Upper lobe of right lung (tissue), 1 donor: Measurements from ENCODE around the gene GATA2. TPM values are rescaled to one million over a fixed set of nuclear protein-coding genes. Genes with fewer than 3 reads are reported as not detected.

ENCODE experiments used
- ATAC-seq: fragments of 200-7000 bp; cut with Tn5 transposase; one replicate; pipeline ENCODE4 v1.9.1; 2020; ENCODE audit warnings: mild to moderate bottlenecking, moderate library complexity
- DNase-seq: peaks from one replicate; pipeline ENCODE4 v3.0.0-alpha.2; 2020
- H3K27ac ChIP-seq: fragments of 200-600 bp; one replicate; pipeline ENCODE4 v1.8.0; 2022
- H3K27me3 ChIP-seq: fragments of 200-600 bp; one replicate; pipeline ENCODE4 v1.8.0; 2022; ENCODE audit warnings: mild to moderate bottlenecking
- H3K36me3 ChIP-seq: fragments of 200-600 bp; one replicate; pipeline ENCODE4 v1.8.0; 2022
- H3K4me1 ChIP-seq: fragments of 200-600 bp; one replicate; pipeline ENCODE4 v1.8.0; 2022
- H3K4me3 ChIP-seq: fragments of 200-600 bp; one replicate; pipeline ENCODE4 v1.8.0; 2022; ENCODE audit warnings: mild to moderate bottlenecking
- H3K9me3 ChIP-seq: fragments of 200-600 bp; one replicate; pipeline ENCODE4 v1.8.0; 2022
- CTCF ChIP-seq: fragments of 200-600 bp; IDR thresholded peaks from one replicate; pipeline ENCODE4 v1.8.0; 2022; ENCODE audit warnings: antibody characterized with exemption
- intact Hi-C: fragments of 100-400 bp; cut with DNase I; formaldehyde crosslinking; loops from one replicate; pipeline ENCODE4 v1.11.0; 2022
- total RNA-seq: library from RNA; stranded (reverse); fragmentation: NEBNext Ultra II Directional; extraction: Animal tissue kit (Norgen Biotek cat#: 25700); gene quantifications from one replicate; pipeline ENCODE4 v1.2.1, GENCODE V29; 2021
- donor health status: DM: no; HTN: yes; CAD: no; lungs with severe emphysema.

GATA2 gene
- total RNA-seq, 1 donor from 2014 or later, result 86.6 TPM

GRCh38 chr3:128473180-128473519 lies 19.9 kb downstream of the GATA2 start:
- H3K4me1 ChIP-seq, result no peaks in the 10 kb centered on the region
- no peak overlapping the region for H3K4me3 ChIP-seq
- ATAC-seq (no peak), DNase-seq (no peak)
- intact Hi-C loops, result no loop called here
- H3K27me3 ChIP-seq, result peaks cover 5% of the 10 kb centered on the region
- no peak overlapping the region for H3K27ac ChIP-seq
- no peaks in the 10 kb centered on the region for H3K9me3 ChIP-seq
- no peak for TF ChIP-seq CTCF
- no peaks in the 10 kb centered on the region for H3K36me3 ChIP-seq

- ATAC-seq, result no peak
- Histone ChIP-seq H3K27me3 (no peaks in the 10 kb centered on the region), H3K36me3 (no peaks in the 10 kb centered on the region)
Observed at GRCh38 chr3:128472449-128473179, 20.4 kb downstream of the GATA2 start.

GRCh38 chr3:128471720-128472119 lies 21.3 kb downstream of the GATA2 start:
- intact Hi-C loops, result no loop called here
- Histone ChIP-seq H3K4me3 (no peak overlapping the region), H3K4me1 (no peaks in the 10 kb centered on the region), H3K36me3 (no peaks in the 10 kb centered on the region), H3K27ac (no peak overlapping the region), H3K27me3 (no peaks in the 10 kb centered on the region), H3K9me3 (no peaks in the 10 kb centered on the region)
- ATAC-seq (no peak), DNase-seq (no peak)
- no peak for TF ChIP-seq CTCF

More at GRCh38 chr3:128472449-128473179, 20.4 kb downstream of the GATA2 start:
- intact Hi-C loops, result no loop called here
- DNase-seq, result no peak
- no peak overlapping the region for H3K27ac ChIP-seq
- no peak for TF ChIP-seq CTCF
- no peaks in the 10 kb centered on the region for H3K4me1 ChIP-seq
- no peak overlapping the region for H3K4me3 ChIP-seq
- H3K9me3 ChIP-seq, result no peaks in the 10 kb centered on the region

GRCh38 chr3:128471110-128471509 lies 21.9 kb downstream of the GATA2 start:
- intact Hi-C loops, result no loop called here
- H3K4me1 ChIP-seq, result no peaks in the 10 kb centered on the region
- no peak overlapping the region for H3K4me3 ChIP-seq
- no peaks in the 10 kb centered on the region for H3K27me3 ChIP-seq
- H3K27ac ChIP-seq, result no peak overlapping the region
- no peaks in the 10 kb centered on the region for H3K9me3 ChIP-seq
- no peaks in the 10 kb centered on the region for H3K36me3 ChIP-seq
- no peak for DNase-seq
- ATAC-seq, result no peak
- TF ChIP-seq CTCF, result no peak

- Histone ChIP-seq H3K27me3 (no peaks in the 10 kb centered on the region), H3K27ac (no peak overlapping the region), H3K9me3 (no peaks in the 10 kb centered on the region), H3K4me3 (no peak overlapping the region), H3K36me3 (no peaks in the 10 kb centered on the region), H3K4me1 (no peaks in the 10 kb centered on the region)
- DNase-seq (no peak), ATAC-seq (no peak)
- no peak for TF ChIP-seq CTCF
- intact Hi-C loops, result no loop called here
Observed at GRCh38 chr3:128470134-128470899, 22.7 kb downstream of the GATA2 start.
